ENCODE measurements around the gene ENO1. TPM values are rescaled to one million over a fixed set of nuclear protein-coding genes. Genes with fewer than 3 reads are reported as not detected.

Gene ENO1
- total RNA-seq, 1 experiment from 2014 or later, result 2,334 TPM

GRCh38 chr1:8915446-8915845, 37.0 kb upstream of the ENO1 start:
- Histone ChIP-seq H3K9me2 (ENCODE audit: insufficient read depth) (no peaks in the 10 kb centered on the region), H2AFZ (ENCODE audit: low read depth, low read length, poor library complexity, severe bottlenecking) (no peak overlapping the region), H3K4me2 (ENCODE audit: low read length) (no peak overlapping the region), H3K27me3 (ENCODE audit: insufficient read depth, low read length) (no peaks in the 10 kb centered on the region; the same call in 1 of the 2 replicates), H3K4me3 (replicated peaks in 1 of 2; ENCODE audit: low read depth in 1 of 2, low read length in 2 of 2) (no peak overlapping the region), H3K9me3 (ENCODE audit: control insufficient read depth in 1 of 2, insufficient read depth in 1 of 2, low read depth in 1 of 2, low read length in 2 of 2) (no peaks in the 10 kb centered on the region), H3K4me1 (ENCODE audit: control insufficient read depth in 1 of 2, insufficient read depth in 2 of 2, low read length in 2 of 2) (peaks cover 0 to 7% of the 10 kb centered on the region in 2 experiments; a peak in 2 of 4 replicates), H3K36me3 (ENCODE audit: control insufficient read depth in 1 of 2, insufficient read depth in 2 of 2, low read length in 2 of 2) (no peaks in the 10 kb centered on the region), H3K79me2 (ENCODE audit: insufficient read depth, low read length) (no peaks in the 10 kb centered on the region), H4K20me1 (ENCODE audit: insufficient read depth) (no peaks in the 10 kb centered on the region), H3K9ac (ENCODE audit: low read length) (no peak overlapping the region), H3K27ac (ENCODE audit: low read depth, low read length) (no peak overlapping the region)
- ChIA-PET POLR2A (interaction anchor here (0.6 kb wide), 1 partner anchor 200 kb away, joined by 3 read pairs; no protein-coding TSS in a partner anchor), RAD21 (ENCODE audit: low non-redundant PET in 1 of 2, low total read pairs in 2 of 2, uncharacterized antibody in 2 of 2, unreplicated experiment in 2 of 2) (interaction anchor here (0.8 to 1.0 kb wide), 2 partner anchors 24 to 89 kb away, joined by 3 read pairs; no protein-coding TSS in a partner anchor), CTCF (interaction anchor here (0.7 to 7.7 kb wide), 4 partner anchors 25 to 89 kb away, joined by 3 to 62 read pairs (median 4); no protein-coding TSS in a partner anchor)
- no peak for TF ChIP-seq SP1 (IDR thresholded peaks at IDR 0.05; ENCODE audit: low read depth)
- TF ChIP-seq POLR2AphosphoS5 (IDR thresholded peaks at IDR 0.05; ENCODE audit: low read depth, low read length), result no peak
- no peak for TF ChIP-seq JUND (IDR thresholded peaks at IDR 0.05)
- no peak for TF ChIP-seq EZH2 (IDR thresholded peaks at IDR 0.05)
- TF ChIP-seq EZH2phosphoT487 (IDR thresholded peaks at IDR 0.05; ENCODE audit: borderline replicate concordance), result no peak
- no peak for TF ChIP-seq REST (IDR thresholded peaks at IDR 0.05; ENCODE audit: low read depth)
- TF ChIP-seq ZNF274 (IDR thresholded peaks at IDR 0.05; ENCODE audit: low read depth, low read length), result no peak
- TF ChIP-seq CTCF (IDR thresholded peaks at IDR 0.05 in 2 of 3, conservative IDR thresholded peaks at IDR 0.05 in 1 of 3; ENCODE audit: borderline replicate concordance in 1 of 3, insufficient read depth in 1 of 3, low read depth in 2 of 3, low read length in 2 of 3), result no peak
- no peak for TF ChIP-seq RAD21 (IDR thresholded peaks at IDR 0.05; ENCODE audit: low read depth)
- TF ChIP-seq ELF1 (IDR thresholded peaks at IDR 0.05; ENCODE audit: borderline replicate concordance, low read depth), result no peak
- no peak for TF ChIP-seq MAX (IDR thresholded peaks at IDR 0.05)
- no peak for TF ChIP-seq ZFX (IDR thresholded peaks at IDR 0.05)
- DNase-seq (ENCODE audit: low read depth, low spot score) (no peak), ATAC-seq (no peak)
- BruUV-seq (replicated peaks), result no TSS peak
- intact Hi-C loops (cut with micrococcal nuclease), result loop anchor here (5.0 kb wide), 2 partner anchors 282 to 577 kb away; no protein-coding TSS in a partner anchor

Measured in HCT116 (cell line).